IMR-90 (cell line): ENCODE measurements around the gene KLHDC9.

Source experiments
- BHLHE40 ChIP-seq: fragments of 150-350 bp; IDR thresholded peaks from 2 replicates; pipeline ENCODE4 v1.6.1; 2016; ENCODE audit warnings: mild to moderate bottlenecking, low read depth, low read length
- CEBPB ChIP-seq: IDR thresholded peaks from 2 replicates; pipeline ENCODE4 v1.6.1; 2012; ENCODE audit warnings: low read depth, low read length, improper control_type of control experiment
- CTCF ChIP-seq: conservative IDR thresholded peaks from 2 replicates; pipeline ENCODE4 v1.5.1; 2012; ENCODE audit warnings: mild to moderate bottlenecking, low read depth, low read length, improper control_type of control experiment
- ELK1 ChIP-seq: fragments of 150-350 bp; IDR thresholded peaks from 2 replicates; pipeline ENCODE4 v1.6.1; 2016; ENCODE audit warnings: low read depth, mild to moderate bottlenecking, low read length, moderate library complexity, borderline replicate concordance
- FOS ChIP-seq: fragments of 150-350 bp; IDR thresholded peaks from 2 replicates; pipeline ENCODE4 v1.6.1; 2016; ENCODE audit warnings: low read depth, low read length
- MAFK ChIP-seq: IDR thresholded peaks from 2 replicates; pipeline ENCODE4 v1.6.1; 2012; ENCODE audit warnings: low read depth, low read length, improper control_type of control experiment
- MAZ ChIP-seq: IDR thresholded peaks from 2 replicates; pipeline ENCODE4 v1.6.1; 2012; ENCODE audit warnings: low read depth, mild to moderate bottlenecking, low read length, improper control_type of control experiment, moderate library complexity, borderline replicate concordance
- MXI1 ChIP-seq: IDR thresholded peaks from 2 replicates; pipeline ENCODE4 v1.6.1; 2012; ENCODE audit warnings: low read depth, mild to moderate bottlenecking, low read length, moderate library complexity, borderline replicate concordance
- POLR2A ChIP-seq: IDR thresholded peaks from 2 replicates; pipeline ENCODE4 v1.6.1; 2012; ENCODE audit warnings: mild to moderate bottlenecking, low read depth, low read length
- RAD21 ChIP-seq: IDR thresholded peaks from 2 replicates; pipeline ENCODE4 v1.6.1; 2012; ENCODE audit warnings: low read length, improper control_type of control experiment
- RFX5 ChIP-seq: IDR thresholded peaks from 2 replicates; pipeline ENCODE4 v1.8.0; 2012; ENCODE audit warnings: low read depth, mild to moderate bottlenecking, low read length, moderate library complexity
- USF2 ChIP-seq: fragments of 150-350 bp; IDR thresholded peaks from 2 replicates; pipeline ENCODE4 v1.6.1; 2017; ENCODE audit warnings: mild to moderate bottlenecking, antibody characterized with exemption, low read length, low read depth

GRCh38 chr1:161071886-161072371 is 26.2 kb upstream of the KLHDC9 start:
- no peak for TF ChIP-seq MAZ
- TF ChIP-seq CTCF: peak; percentile 50
- TF ChIP-seq MXI1: no peak
- TF ChIP-seq ELK1: no peak
- no peak for TF ChIP-seq BHLHE40
- no peak for TF ChIP-seq FOS
- no peak for TF ChIP-seq MAFK
- TF ChIP-seq POLR2A: no peak
- TF ChIP-seq RFX5: no peak
- TF ChIP-seq RAD21: peak; percentile 62
- TF ChIP-seq CEBPB: no peak
- TF ChIP-seq USF2: no peak
